Natural killer cell treated with Interleukin-12 subunit alpha and Interleukin-12 subunit beta and Interleukin-15 and Interleukin-18, amount 100 ng/mL, for 72 hours (primary cell): ENCODE data around the gene KCNN4. TPM values are rescaled to one million over a fixed set of nuclear protein-coding genes. Genes with fewer than 3 reads are reported as not detected.

Experiments used
- ATAC-seq, 2 donors: fragments of 150-1000 bp; cut with Tn5 transposase in 1 of 2; sonication (Bioruptor Pico), chemical (Tn5 transposase) in 1 of 2; 2 replicates each; pipeline ENCODE4 v1.10.0; 2021
- DNase-seq: peaks from one replicate; pipeline ENCODE4 v3.0.0; 2022; ENCODE audit warnings: low spot score
- H3K27ac Mint-ChIP-seq, 2 donors: 1 replicate in 1 of 2; 2 replicates in 1 of 2; pipeline ENCODE4 v1.8.0; 2022; ENCODE audit warnings: mixed read lengths in 2 of 2, mild to moderate bottlenecking in 1 of 2, moderate library complexity in 1 of 2
- H3K27me3 Mint-ChIP-seq, 2 donors: 1 replicate in 1 of 2; 2 replicates in 1 of 2; pipeline ENCODE4 v1.8.0; 2022; ENCODE audit warnings: mixed read lengths in 2 of 2
- H3K36me3 Mint-ChIP-seq: one replicate; pipeline ENCODE4 v1.8.0; 2022; ENCODE audit warnings: mixed read lengths
- H3K4me1 Mint-ChIP-seq, 2 donors: 1 replicate in 1 of 2; 2 replicates in 1 of 2; pipeline ENCODE4 v1.8.0; 2022; ENCODE audit warnings: low read depth in 2 of 2, mixed read lengths in 2 of 2, mild to moderate bottlenecking in 1 of 2
- H3K4me3 Mint-ChIP-seq: one replicate; pipeline ENCODE4 v1.8.0; 2022; ENCODE audit warnings: mixed read lengths
- H3K9me3 Mint-ChIP-seq: 2 replicates; pipeline ENCODE4 v1.8.0; 2022; ENCODE audit warnings: mixed read lengths
- total RNA-seq, 2 donors: library from RNA; stranded (reverse); gene quantifications; one replicate each; pipeline ENCODE4 v1.2.3, GENCODE V29; 2022

Gene KCNN4
- total RNA-seq, 2 donors from 2014 or later: 99.4 to 107 TPM

DNA sequence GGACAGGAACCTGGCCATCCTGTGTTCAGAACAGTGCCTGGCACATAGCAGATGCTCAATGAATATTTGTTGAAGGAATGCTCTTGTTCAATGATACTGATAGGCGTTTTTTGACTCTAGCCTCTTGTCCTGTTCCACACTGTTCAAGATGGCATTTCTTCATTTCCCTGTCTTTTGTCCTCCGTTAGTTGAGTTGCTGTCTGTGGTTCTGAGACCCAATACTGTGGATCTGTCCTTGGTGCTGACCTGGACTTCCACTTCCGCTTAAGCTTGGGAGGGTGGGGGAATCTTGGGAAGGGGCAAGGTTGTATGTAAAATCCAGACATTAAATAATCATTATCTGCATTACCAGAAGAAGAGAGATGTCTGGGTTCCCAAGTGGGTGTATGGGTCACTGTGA, 8.3 kb upstream of the KCNN4 start:
- DNase-seq (no peak), ATAC-seq (no peak)
- Mint-ChIP-seq H3K27me3 (peaks cover 13 to 17% of the 10 kb centered on the region in 2 donors), H3K36me3 (no peaks in the 10 kb centered on the region), H3K4me1 (peaks cover 10 to 20% of the 10 kb centered on the region in 2 donors), H3K4me3 (no peak overlapping the region), H3K9me3 (no peaks in the 10 kb centered on the region), H3K27ac (no peak overlapping the region)

DNA sequence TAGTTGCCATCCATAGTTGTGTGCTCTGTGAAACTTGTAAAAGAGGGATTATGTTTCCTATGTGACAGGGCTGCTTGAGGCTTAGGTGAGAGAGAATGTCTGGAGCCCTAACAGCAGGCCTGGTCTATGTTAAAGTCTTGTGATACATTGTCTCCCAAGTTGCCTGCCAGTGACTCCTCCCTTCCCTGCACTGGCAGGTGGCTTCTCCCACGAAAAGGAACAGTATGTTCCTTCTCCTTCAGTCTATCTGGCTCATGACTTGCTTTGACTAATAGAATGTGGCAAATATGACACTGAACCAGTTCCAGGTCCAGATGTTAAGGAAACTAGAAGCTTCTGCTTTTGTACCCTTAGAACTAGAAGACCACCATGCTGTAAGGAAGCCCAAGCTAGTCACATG, 5.9 kb upstream of the KCNN4 start:
- ATAC-seq (no peak), DNase-seq (no peak)
- no peak overlapping the region for H3K27ac Mint-ChIP-seq
- H3K36me3 Mint-ChIP-seq: no peaks in the 10 kb centered on the region
- H3K4me3 Mint-ChIP-seq: no peak overlapping the region
- H3K27me3 Mint-ChIP-seq: peaks cover 8 to 19% of the 10 kb centered on the region in 2 donors
- H3K9me3 Mint-ChIP-seq: no peaks in the 10 kb centered on the region
- peaks cover 23 to 39% of the 10 kb centered on the region in 2 donors for H3K4me1 Mint-ChIP-seq

DNA sequence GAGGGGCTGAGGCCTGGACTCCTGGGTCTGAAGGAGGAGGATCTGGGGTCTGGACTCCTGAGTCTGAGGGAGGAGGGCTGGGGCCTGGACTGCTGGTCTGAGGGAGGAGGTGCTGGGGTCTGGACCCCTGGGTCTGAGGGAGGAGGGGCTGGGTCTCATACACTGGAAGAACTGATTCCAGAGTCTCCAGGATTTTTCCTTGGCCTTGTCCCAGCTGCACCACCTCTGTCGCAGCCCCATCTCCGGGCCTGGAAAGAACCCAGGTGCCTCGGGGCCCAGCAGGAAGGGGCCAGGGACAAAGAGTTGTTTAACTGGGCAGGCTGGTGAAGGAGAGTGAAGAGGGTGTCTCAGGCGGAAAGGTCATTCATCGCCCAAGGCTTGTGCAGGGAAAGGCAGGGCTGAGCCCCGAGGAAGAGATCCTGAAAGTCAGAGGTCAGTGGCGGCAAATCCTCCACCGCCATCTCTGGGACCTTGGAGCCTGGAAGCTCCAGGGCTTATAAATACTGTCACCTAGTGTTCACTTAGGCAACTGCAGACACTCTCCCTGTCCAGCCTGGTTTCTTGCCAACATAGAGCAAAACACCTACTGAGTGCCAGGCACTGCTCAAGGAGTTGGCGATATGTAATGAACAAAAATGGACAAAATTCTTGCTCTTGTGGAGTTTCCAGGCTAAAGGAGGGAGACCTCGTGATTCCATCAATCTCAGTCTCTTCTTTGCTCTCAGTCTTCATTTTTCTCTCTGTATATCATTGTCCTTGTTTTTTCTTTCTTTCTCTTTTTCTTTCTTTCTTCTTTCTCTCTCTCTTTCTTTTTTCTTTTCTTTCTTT, 4.4 kb upstream of the KCNN4 start:
- ATAC-seq (peak; percentile 33 to 82), DNase-seq (no peak)
- Mint-ChIP-seq H3K4me3 (peak overlapping the region; percentile 42), H3K9me3 (no peaks in the 10 kb centered on the region), H3K36me3 (no peaks in the 10 kb centered on the region), H3K27ac (peak overlapping the region; percentile 13 to 80), H3K27me3 (peaks cover 8 to 26% of the 10 kb centered on the region in 2 donors), H3K4me1 (peaks cover 31 to 48% of the 10 kb centered on the region in 2 donors)

- H3K9me3 Mint-ChIP-seq: no peaks in the 10 kb centered on the region
- peaks cover 34 to 53% of the 10 kb centered on the region in 2 donors for H3K4me1 Mint-ChIP-seq
- peak; percentile 58 to 59 for ATAC-seq
- no peaks in the 10 kb centered on the region for H3K36me3 Mint-ChIP-seq
- peak overlapping the region; percentile 42 for H3K4me3 Mint-ChIP-seq
- no peak for DNase-seq
- peaks cover 8 to 27% of the 10 kb centered on the region in 2 donors for H3K27me3 Mint-ChIP-seq
- H3K27ac Mint-ChIP-seq: peak overlapping the region; percentile 13 to 80
Measured at GRCh38 chr19:43784241-43784980, 3.6 kb upstream of the KCNN4 start.

GRCh38 chr19:43783636-43784035, 2.9 kb upstream of the KCNN4 start:
- H3K9me3 Mint-ChIP-seq: no peaks in the 10 kb centered on the region
- peak overlapping the region; percentile 13 to 80 for H3K27ac Mint-ChIP-seq
- peaks cover 40 to 58% of the 10 kb centered on the region in 2 donors for H3K4me1 Mint-ChIP-seq
- H3K27me3 Mint-ChIP-seq: peaks cover under 1 to 22% of the 10 kb centered on the region in 2 donors
- DNase-seq (no peak), ATAC-seq (no peak)
- peak overlapping the region; percentile 42 for H3K4me3 Mint-ChIP-seq
- no peaks in the 10 kb centered on the region for H3K36me3 Mint-ChIP-seq

GRCh38 chr19:43782689-43783231, 2.0 kb upstream of the KCNN4 start:
- Mint-ChIP-seq H3K4me3 (peak overlapping the region; percentile 91), H3K9me3 (no peaks in the 10 kb centered on the region), H3K27me3 (peaks cover 0 to 30% of the 10 kb centered on the region in 2 donors), H3K36me3 (no peaks in the 10 kb centered on the region), H3K27ac (peak overlapping the region; percentile 80 to 81), H3K4me1 (peaks cover 48 to 67% of the 10 kb centered on the region in 2 donors)
- no peak for ATAC-seq
- DNase-seq: no peak

- H3K4me1 Mint-ChIP-seq: peaks cover 51 to 72% of the 10 kb centered on the region in 2 donors
- H3K27ac Mint-ChIP-seq: peak overlapping the region; percentile 80 to 81
- no peaks in the 10 kb centered on the region for H3K9me3 Mint-ChIP-seq
- no peaks in the 10 kb centered on the region for H3K36me3 Mint-ChIP-seq
- peak overlapping the region; percentile 91 for H3K4me3 Mint-ChIP-seq
- peaks cover 0 to 30% of the 10 kb centered on the region in 2 donors for H3K27me3 Mint-ChIP-seq
- DNase-seq (no peak), ATAC-seq (no peak)
Measured at GRCh38 chr19:43782311-43782660, 1.5 kb upstream of the KCNN4 start.

DNA sequence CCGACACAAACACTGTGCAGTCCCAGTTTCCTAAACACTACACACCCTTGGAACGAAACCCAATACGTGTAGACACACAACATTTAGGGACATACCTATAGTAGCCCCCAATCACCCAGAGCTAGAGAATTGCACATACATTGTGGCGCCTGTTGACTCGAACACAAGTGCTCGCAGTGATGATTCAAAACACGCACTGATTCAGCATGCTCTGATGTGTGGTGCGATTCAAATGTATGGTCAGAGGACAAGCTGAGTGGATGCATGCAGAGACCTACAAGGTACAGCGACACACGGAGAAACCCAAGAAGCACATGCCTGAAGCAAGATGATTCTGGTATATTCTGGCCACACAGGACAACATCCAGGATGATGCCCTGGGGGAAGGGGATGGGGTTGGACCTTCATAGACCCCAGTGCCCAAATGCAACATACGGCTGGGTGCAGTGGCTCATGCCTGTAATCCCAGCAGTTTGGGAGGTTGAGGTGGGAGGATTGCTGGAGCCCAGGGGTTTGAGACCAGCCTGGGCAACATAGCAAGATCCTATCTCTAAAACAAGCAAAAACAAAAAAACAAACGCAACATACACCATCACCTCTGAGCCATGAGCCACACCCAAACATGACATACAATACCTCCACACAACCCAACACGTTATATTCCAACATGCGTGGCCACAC, 997 bp upstream of the KCNN4 start:
- H3K4me1 Mint-ChIP-seq: peaks cover 55 to 77% of the 10 kb centered on the region in 2 donors
- H3K4me3 Mint-ChIP-seq: peak overlapping the region; percentile 91
- peaks cover 0 to 32% of the 10 kb centered on the region in 2 donors for H3K27me3 Mint-ChIP-seq
- H3K27ac Mint-ChIP-seq: peak overlapping the region; percentile 80 to 81
- DNase-seq (no peak), ATAC-seq (peak in 1 of 2 donors; percentile 58)
- no peaks in the 10 kb centered on the region for H3K9me3 Mint-ChIP-seq
- no peaks in the 10 kb centered on the region for H3K36me3 Mint-ChIP-seq

DNA sequence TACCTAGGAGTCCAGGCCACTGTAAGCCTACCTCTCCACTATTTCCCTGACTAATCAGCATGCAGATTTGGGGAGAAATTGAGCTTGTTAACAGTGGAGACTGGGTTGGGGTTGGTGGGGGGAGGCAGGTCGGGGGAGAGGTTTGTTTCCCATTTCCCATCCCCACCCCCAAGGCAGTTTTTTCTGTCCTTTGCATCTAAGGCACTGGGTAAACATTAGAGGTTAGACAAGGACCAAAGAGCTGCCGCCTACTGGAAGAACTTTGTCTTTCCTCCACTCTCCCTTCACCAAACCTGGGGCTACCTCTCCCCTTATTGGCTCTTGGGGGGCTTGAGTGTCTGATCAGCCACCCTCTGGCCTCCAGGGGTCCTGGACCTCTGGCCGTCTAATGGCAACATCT, 953 bp downstream of the KCNN4 start:
- Mint-ChIP-seq H3K9me3 (no peaks in the 10 kb centered on the region), H3K27me3 (peaks cover 0 to 32% of the 10 kb centered on the region in 2 donors), H3K27ac (peak overlapping the region; percentile 45 to 80), H3K4me1 (peaks cover 61 to 65% of the 10 kb centered on the region in 2 donors), H3K4me3 (peak overlapping the region; percentile 91), H3K36me3 (no peaks in the 10 kb centered on the region)
- no peak for ATAC-seq
- DNase-seq: no peak

DNA sequence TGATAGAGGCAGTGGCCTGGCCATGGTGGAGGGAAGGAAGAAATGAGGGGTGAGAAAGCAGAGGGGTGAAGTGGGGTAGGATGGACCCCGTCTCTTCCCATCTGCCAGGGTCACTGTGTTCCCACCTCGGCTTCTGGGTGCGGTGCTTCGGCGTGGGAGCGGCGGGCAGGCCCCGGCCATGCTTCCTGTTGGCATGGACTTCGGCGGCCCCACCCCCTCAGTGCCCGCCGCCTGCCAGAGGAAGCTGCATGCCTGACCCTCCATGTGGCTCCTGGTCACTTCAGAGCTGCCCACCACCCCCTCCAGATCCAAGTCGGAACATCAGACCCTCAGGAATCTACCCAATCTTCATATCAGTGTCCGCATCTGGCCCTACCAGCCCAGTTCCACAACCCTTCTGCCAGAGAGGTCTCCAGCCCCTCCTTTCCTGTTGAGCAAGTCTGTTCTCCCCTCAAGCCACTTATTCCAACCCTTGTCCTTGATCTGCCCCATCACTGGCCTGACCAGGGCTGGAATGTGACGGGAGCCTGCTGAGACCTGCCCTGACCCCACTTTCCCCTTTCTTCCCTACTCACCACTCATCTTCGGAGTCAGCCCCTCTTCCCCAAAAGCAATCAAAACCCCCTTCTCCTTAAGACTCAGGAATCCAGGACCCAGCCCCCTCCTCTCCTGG, 1.5 kb downstream of the KCNN4 start:
- Mint-ChIP-seq H3K27ac (peak overlapping the region; percentile 45 to 80), H3K27me3 (peaks cover 0 to 32% of the 10 kb centered on the region in 2 donors), H3K4me3 (peak overlapping the region; percentile 91), H3K36me3 (no peaks in the 10 kb centered on the region), H3K4me1 (peaks cover 57 to 60% of the 10 kb centered on the region in 2 donors), H3K9me3 (no peaks in the 10 kb centered on the region)
- DNase-seq (no peak), ATAC-seq (no peak)

GRCh38 chr19:43778651-43779050, 2.1 kb downstream of the KCNN4 start:
- peaks cover 52 to 54% of the 10 kb centered on the region in 2 donors for H3K4me1 Mint-ChIP-seq
- H3K36me3 Mint-ChIP-seq: no peaks in the 10 kb centered on the region
- peak overlapping the region; percentile 45 to 80 for H3K27ac Mint-ChIP-seq
- no peaks in the 10 kb centered on the region for H3K9me3 Mint-ChIP-seq
- peak overlapping the region; percentile 91 for H3K4me3 Mint-ChIP-seq
- peaks cover 0 to 29% of the 10 kb centered on the region in 2 donors for H3K27me3 Mint-ChIP-seq
- no peak for ATAC-seq
- no peak for DNase-seq

- H3K27ac Mint-ChIP-seq: peak overlapping the region; percentile 45 to 80
- peaks cover 0 to 23% of the 10 kb centered on the region in 2 donors for H3K27me3 Mint-ChIP-seq
- H3K4me3 Mint-ChIP-seq: peak overlapping the region; percentile 91
- no peaks in the 10 kb centered on the region for H3K9me3 Mint-ChIP-seq
- DNase-seq: no peak
- peaks cover 43 to 44% of the 10 kb centered on the region in 2 donors for H3K4me1 Mint-ChIP-seq
- H3K36me3 Mint-ChIP-seq: no peaks in the 10 kb centered on the region
- no peak for ATAC-seq
Measured at GRCh38 chr19:43777163-43777695, 3.5 kb downstream of the KCNN4 start.

- Mint-ChIP-seq H3K4me1 (peaks cover 34 to 38% of the 10 kb centered on the region in 2 donors), H3K4me3 (peak overlapping the region; percentile 34), H3K27me3 (peaks cover 0 to 17% of the 10 kb centered on the region in 2 donors), H3K27ac (peak overlapping the region in 1 of 2 donors; percentile 80), H3K9me3 (no peaks in the 10 kb centered on the region), H3K36me3 (no peaks in the 10 kb centered on the region)
- ATAC-seq (no peak), DNase-seq (no peak)
Measured at GRCh38 chr19:43776286-43776685, 4.5 kb downstream of the KCNN4 start.
